ENCODE data around the gene PCSK6.

The PCSK6 gene

GRCh38 chr15:101276501-101277037 lies 212.9 kb downstream of the PCSK6 start:
- peak; percentile 63 for DNase-seq (ENCODE audit: low read depth)

DNA sequence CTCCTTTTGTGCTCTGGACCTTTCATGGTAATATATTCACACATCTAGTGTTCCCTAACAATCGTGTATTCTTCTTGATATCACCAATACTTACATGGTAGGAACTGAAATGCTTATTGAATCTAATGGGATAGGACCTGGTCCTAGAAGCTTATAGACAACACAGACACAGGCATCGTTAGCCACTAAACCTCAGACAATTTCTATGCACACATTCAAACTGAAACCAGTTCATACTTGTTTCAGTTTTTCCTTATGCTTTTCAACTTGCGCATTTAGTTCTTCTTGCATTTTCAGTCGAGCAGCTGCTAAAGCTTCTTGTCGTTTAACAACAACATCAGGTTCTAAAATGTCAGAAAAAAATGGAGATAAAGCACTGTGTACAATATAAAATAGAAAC lies 214.5 kb downstream of the PCSK6 start:
- no peak for DNase-seq (ENCODE audit: low read depth)

GRCh38 chr15:101273534-101273933 lies 216.0 kb downstream of the PCSK6 start:
- DNase-seq (ENCODE audit: low read depth): no peak

- no peak for DNase-seq (ENCODE audit: low read depth)
These were observed 216.9 kb downstream of the PCSK6 start for GRCh38 chr15:101272584-101272983.

GRCh38 chr15:101269479-101270223 lies 219.9 kb downstream of the PCSK6 start:
- no peak for DNase-seq (ENCODE audit: low read depth)

DNA sequence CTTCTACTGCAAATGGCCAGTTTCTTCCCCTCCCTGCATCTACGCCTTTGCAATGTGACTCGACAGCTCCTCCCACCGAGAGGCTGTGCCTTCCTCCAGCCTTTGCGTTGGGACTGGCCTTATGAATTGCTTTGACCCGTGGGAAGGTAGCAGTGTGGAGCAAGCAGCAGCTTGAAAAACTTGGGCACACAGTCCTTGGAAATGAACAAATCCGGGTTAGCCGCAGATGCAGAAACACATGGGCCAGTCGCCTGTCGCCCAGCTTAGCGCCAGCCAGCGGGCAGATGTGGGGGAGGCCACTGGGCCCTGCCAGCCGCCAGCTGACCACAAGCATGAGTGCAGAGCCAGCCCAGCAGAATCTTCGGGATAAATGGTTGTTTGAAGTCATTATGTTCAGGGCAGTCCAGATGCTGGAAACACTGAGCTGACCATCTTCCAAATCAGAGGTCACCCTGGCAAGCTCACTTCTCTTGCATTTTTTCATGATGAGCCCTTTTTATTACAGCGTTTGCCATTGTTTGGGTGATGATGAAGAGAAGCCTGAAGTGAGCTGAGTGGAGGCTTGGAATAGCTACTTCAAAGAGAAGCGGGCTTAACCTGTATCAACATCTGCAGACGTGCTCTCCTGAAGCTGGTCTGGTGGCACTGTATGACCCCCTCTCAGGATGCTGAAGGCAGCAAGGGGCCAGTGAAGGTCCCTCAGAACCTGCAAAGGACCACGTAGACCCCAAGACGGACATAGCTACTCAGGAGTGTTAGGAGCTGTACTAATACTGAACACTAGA lies 222.0 kb downstream of the PCSK6 start:
- DNase-seq (ENCODE audit: low read depth): peak; percentile 62

DNA sequence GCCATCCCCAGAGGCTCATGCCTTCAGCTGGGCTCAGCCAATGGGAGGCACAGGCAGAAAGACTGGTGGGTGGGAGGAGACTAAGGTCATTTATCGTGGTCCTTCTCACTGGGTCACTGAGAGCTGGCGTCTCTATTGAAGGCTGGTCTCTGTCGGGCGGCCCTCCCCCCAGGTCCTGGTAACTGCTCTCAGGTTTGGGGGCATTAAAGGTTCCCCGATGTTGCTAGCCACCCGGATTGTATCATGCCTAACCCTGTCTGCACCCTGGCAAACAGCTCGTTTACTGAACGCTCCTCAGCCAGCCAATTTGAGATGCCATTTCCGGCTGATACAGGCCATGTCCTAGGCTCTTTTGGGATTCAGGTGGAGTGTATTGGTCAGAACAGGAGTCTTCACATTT lies 222.7 kb downstream of the PCSK6 start:
- DNase-seq (ENCODE audit: low read depth): no peak

DNA sequence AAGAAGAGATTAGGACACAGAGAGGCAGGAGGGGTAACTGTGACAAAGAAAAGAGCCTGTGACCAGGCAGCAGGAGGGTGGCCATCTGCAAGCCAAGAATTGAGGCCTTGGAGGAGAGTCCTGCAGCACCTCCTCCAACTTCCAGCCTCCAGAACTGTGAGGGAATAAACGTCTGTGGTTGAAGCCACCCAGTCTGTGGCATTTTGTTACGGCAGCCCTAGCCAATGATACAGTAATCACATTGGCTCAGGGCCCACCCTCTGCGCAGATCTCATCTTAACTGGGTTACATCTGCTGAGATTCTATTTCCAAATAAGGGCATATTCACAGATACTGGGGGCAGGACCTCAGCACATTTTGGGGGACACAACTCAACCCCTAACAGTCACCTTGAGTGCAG lies 223.5 kb downstream of the PCSK6 start:
- DNase-seq (ENCODE audit: low read depth): peak; percentile 83

- DNase-seq (ENCODE audit: low read depth): no peak
These were observed 224.4 kb downstream of the PCSK6 start for GRCh38 chr15:101264911-101265641.

GRCh38 chr15:101264011-101264410 lies 225.5 kb downstream of the PCSK6 start:
- DNase-seq (ENCODE audit: low read depth): peak; percentile 73

GRCh38 chr15:101262551-101262950 lies 227.0 kb downstream of the PCSK6 start:
- DNase-seq (ENCODE audit: low read depth): no peak

- DNase-seq (ENCODE audit: low read depth): peak; percentile 76
These were observed 231.0 kb downstream of the PCSK6 start for GRCh38 chr15:101258238-101259144.

GRCh38 chr15:101256757-101257156 lies 232.8 kb downstream of the PCSK6 start:
- DNase-seq (ENCODE audit: low read depth): no peak

DNA sequence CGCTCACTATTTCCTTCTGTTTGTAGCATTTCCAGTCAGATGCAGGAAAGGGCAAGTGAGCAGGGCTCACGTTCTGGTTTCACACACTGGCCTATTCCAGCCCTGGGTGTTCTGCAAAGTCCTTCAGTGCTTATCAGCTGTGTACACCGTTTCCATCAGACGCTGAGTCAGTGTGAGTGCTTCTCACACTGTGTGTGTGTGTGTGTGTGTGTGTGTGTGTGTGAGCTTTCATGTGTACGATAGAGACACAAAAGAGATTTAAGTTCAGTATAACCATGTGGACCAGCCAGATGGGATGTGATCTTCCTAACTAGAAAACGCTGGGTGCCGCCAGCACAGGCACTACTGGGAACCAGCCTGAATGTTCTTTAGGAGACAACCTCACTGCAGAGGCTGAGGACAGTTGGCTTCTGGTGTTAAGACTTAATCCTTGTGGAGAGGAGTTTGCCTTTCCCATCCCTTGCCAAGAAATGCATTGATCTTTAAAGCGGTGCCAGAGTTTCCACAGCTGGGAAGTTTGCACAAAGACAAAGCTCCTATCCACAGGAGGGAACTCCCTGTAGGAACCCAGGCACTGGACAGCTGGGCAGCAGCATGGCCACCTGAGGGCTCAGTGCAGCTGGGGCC lies 233.8 kb downstream of the PCSK6 start:
- peak; percentile 93 for DNase-seq (ENCODE audit: low read depth)

GRCh38 chr15:101255051-101255395 lies 234.5 kb downstream of the PCSK6 start:
- DNase-seq (ENCODE audit: low read depth): no peak

DNA sequence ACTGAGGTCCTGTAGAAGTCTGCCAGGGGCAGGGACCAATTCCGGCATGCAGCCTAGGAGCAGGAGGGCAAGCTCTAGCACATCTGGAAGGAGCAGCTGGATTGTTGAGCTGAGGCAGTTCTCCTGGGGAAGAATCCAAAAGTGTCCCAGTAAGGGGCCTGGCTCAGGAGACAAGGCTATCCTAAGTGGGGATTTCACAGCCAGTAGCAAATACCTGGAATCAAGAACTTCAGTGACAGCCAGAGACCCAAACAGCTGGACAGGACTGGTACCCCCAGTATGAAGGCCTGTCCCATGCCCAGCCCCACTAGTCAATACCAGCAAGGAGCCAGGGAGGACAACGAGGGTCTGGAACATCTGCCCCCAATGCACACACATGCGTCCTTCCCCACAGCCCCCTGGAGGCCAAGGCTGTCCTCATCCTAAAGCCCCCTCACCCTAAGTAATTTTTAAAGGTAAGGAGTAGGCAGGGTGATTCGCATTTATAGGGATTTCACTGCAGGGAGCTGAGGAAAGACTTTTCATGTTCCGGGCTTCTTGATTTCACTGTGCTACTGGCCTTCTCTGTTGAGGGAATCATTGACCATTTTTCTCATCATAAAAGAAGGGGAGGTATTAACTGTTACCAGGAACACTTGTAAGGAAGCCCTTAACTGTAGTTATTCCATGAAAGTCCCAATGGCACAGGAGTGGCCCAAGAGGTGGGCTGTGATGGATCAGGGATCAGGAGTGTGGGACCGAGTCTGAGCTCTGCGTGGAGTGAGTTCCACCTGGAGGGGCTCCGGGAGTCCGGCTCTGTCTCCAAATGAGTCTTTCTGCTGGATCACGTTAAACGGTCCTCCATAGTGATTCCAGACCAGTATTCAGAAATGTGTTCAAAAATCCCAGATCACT lies 235.1 kb downstream of the PCSK6 start:
- DNase-seq (ENCODE audit: low read depth): no peak
